HK-2 (cell line): Measurements from ENCODE around the gene SPATA16.
"Not testable (repeated sequence)": the region's sequence is repeated elsewhere in the genome, so short reads cannot be mapped to it uniquely, and the experiment has no call there.

Source experiments
- DNase-seq: peaks from one replicate; pipeline ENCODE4 v3.0.0-alpha.2; 2018; ENCODE audit not compliant: unreplicated experiment

The SPATA16 gene

DNA sequence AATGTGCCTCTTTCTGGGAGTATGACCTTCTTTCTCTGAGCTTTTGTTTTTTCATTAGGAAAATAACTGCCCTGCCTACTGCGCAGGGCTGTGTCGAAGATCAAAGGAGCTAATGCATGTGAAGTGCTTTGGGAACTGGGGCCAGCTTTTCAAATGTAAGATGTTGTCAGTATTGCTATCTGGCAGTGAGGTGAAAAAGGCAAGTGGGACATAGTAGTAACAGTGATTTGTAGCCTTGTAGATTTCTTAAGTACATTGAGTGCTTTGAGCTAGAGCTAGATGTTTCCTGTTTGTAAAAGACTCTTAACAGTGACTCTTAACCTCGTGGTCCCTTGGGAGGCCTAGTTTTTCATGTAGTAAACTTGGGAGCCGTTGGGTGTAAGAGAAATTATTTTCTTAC is 264.0 kb downstream of the SPATA16 start:
- no peak for DNase-seq

DNA sequence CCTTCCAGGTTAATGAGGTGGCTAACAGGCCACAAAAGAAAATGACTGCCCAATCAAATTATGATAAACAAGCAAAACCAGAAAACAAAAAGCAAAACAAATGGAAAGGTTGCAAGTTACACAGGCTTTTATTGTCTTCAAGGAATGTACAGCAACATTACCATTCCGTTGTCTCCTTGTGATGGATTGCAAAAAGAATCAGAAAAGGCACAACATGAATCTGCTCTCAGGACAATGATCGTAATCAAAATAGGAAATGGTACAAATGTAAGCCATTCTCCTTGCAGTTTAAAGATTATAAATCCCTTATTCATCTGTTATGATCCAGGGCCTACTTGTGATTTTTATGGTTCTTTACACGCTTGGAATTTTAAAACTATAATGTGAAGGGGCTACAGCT is 264.7 kb downstream of the SPATA16 start:
- no peak for DNase-seq

DNA sequence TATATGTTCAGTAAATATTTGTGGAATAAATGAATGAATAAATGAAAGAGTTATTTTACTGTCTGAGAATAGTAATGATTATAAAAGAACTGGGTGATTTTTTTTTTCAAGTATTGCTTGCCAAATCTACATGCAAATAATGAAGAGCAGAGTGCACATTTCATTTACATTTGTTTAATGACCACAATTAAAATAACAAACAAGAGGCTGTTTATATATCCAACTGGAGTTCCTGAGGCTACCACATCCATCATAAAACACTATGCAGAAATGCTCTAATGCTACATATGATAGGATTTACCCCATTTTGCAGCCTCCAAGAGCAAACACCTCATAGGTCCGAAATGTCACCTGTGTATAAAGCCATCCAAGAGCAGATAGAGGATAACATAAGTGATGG is 266.0 kb downstream of the SPATA16 start:
- DNase-seq, result no peak

DNA sequence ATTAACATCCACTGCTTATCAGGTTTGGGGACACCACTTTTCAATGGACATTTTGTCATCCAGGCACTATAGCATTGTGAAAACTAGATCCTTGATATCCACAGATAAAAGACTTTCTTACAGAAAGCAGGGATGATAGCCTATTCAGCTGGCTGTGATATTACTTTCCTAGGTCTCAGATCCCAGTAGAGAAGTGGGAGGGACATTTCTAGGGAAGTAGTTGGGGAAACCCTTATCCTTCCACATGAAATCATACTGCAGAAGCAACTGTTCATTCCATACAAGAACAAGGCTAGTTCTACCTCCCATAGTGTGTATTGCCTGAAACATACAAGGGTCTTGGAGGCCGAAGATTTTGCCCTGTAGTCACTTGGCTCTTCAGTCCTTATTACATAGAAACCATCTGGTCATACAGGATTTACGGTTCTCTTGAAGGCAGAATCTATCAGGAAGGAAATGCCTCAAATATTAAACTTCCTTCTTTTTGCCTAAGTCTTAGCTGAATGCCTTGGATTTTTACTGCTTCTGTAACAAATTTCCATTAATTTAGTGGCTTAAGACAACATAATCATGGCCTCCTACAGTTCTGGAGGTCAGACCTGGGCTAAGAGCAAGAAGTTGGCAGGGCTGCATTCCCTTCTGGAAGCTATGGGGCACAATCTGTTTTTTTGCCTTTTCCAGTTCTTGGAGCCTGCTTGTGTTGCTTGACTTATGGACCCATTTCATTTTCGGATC is 271.1 kb downstream of the SPATA16 start:
- DNase-seq, result no peak

DNA sequence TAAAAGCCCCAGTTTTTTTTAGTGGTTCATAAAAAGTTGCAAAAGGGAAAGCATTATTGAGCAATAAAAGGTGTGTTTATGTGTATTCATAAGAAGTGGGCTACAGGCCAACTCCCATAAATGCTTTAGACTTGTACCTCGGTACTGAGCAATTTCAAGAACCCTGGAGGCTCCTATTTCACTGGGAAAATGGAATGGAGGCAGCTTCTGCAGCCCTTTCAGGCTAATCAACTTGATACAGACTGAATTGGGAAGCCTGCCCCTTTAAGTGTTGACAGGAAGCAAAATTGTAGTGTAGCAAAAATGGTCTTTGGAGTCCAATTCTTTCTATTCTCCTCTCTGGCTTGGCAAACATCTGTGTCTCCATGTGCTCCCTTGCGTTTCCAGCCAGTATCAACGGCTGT is 271.7 kb downstream of the SPATA16 start:
- DNase-seq, result no peak

DNA sequence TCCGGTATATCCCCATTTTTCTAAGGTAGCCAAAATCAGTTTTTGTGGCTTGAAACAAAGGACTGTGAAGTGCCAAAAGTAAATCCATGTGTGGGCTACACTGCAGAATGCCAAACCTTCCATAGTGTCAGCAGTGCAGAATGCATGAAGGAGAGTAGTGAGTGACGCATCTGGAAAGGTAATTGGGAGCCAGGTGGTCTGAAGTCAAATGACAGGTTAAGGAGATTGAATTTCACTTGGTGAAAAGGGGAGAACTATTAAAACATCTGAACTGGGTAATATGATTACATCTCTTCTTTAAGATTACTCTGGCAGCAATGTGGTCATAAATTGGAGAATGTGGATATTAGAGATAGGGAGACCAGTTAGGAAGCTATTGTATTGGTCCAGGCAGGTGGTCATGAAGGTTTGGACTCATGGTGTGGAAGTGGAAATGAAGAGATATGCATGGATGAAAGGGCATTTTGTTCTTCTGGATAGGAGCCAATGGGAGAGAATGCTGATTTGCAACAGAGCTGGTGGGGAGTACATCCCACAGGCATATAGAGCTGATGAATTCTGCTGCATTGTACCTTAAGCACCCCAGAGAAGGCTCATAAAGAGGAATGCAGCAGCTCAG is 272.3 kb downstream of the SPATA16 start:
- no peak for DNase-seq

DNA sequence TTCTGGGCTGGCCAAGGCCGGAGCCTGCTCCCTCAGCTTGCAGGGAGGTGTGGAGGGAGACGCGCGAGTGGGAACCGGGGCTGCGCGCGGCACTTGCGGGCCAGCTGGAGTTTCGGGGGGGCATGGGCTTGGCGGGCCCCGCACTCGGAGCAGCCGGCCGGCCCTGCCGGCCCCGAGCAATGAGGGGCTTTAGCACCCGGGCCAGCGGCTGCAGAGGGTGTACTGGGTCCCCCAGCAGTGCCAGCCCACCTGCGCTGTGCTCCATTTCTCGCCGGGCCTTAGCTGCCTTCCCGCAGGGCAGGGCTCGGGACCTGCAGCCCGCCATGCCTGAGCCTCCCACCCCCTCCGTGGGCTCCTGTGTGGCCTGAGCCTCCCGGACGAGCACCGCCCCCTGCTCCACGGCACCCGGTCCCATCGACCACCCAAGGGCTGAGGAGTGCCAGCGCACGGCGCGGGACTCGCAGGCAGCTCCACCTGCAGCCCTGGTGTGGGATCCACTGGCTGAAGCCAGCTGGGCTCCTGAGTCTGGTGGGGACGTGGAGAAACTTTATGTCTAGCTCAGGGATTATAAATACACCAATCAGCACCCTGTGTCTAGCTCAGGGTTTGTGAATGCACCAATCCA is 274.2 kb downstream of the SPATA16 start:
- DNase-seq, result not testable (repeated sequence)

DNA sequence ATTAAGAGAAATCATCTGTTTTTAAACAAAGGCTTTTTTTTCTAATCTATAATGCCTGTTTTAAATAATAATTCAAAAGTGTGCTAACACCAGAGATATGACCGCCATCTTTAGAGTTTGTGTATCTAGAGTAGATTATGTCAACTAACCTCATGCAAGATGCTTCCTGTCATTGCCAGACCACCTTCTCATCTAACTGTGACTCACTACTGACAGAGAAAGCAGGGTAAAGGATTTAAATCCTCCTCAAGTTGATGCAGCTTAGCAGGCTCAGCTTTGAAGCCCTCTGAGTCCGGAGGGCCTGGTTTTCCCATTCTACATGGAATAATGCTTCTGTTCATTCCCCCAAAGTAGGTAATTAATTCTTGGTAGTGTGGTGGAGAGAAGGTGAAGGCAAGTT is 282.0 kb downstream of the SPATA16 start:
- DNase-seq, result no peak

DNA sequence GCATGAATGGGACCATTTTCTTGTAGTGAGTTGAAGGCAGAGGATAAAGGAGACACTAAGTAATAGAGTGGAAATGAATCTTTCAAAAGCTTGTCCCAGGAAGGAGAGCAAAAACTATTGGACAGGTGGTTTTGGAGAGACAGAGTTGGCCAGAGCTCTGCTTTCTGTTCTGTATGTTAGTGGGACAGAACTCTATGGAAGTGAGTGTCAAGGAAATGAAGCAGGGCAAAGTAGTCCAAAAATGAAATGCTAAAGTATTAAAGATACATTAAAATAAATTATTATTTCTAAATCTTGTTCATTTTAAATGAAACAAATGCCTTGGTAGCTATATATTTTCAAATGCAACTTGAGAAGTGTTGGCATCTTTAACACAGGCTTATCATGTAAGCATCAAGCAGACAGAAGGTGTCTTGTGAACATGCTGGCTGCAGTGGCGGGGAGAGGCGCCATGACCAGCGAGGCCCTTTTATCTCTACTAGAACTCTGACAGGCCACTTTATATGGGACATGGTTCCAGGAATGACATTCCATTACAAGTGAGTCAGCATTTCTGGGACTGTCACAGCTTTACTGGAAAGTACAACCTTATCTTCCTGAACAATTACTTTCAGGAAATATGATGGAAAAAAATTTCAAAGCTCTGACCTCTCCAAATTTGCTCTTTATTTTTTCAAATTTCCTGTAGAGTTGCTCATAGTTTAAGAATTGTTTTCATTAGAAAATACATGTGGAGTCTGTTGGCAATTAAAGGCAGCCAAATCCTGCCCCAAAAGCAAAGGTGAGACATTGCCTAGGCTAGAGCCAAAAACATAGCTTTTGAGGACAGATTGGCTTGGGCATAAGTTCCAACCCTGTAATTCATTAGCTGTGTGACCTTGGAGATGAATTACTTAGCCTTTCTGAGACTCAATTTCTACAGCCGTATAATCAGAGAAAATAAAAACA is 284.0 kb downstream of the SPATA16 start:
- peak; percentile 21 for DNase-seq

DNA sequence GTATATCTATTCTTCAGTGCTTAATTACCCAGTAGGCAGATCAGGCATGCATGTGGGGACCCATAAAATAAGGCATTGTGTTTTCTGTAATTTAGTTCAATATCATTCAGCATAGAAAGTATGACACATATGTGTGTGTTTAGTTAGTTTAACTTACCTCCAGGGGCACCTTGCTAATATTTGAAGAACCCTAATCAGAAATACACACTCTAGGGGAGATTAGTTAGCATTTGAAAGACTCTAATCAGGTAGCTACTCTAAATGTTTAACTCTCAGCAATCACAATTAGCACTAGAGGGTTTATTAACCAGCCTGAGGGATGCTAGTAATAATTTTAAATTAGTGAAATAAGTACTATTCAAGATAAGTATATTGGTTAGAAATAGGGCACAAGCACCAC is 286.0 kb downstream of the SPATA16 start:
- DNase-seq, result no peak

DNA sequence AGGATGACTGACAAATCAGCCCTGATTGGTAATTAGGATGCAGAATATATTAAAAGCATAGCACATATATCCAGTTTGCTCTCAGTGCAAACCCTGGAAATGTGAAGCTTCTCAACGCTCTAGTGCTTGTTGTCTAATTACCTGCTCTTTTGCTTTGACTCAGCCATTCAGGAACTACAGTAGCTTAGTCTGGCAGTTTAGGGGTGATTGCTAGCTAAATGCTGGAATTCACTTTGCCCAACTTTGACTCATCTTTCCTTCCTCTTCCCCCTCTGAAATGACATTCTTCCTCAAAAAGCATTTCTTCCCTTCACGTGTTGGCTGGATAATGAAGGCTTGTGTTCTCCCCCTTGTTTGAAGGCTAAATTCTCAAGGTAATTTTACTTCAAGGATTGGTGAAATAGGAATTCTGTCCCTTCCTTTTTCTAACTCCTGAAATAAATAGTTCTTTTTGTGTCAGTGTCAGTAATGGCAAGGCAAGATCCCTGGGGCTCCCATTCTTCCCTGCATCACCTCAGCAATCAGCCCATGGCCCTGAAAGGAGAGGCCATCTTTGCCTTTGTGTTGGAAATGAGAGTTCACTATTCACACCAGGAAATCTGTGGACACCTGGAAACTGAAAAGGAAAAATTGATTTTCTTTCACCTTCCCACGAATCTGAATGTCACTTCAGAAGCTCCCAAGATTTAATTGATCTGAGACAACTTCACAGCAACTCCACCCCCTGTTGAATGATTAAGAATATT is 286.9 kb downstream of the SPATA16 start:
- no peak for DNase-seq

DNA sequence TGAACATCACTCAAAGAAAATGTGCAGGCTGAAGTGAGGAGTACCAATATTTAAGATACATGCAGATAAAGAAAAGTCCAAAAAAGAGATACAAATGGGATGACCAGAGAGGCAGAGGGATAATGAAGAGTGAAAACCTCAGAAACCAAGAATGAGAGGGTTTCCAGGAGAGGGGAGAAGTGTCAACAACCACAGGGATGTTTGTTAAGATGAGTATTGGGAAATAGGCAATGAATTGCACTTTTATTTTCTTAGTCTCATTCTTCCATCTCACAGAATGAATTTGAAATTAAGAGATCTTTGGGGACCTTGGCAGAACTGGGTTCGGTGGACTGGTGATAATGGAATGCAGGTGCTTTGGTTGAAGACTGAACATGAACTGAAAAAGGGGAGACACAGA is 288.0 kb downstream of the SPATA16 start:
- DNase-seq, result no peak

DNA sequence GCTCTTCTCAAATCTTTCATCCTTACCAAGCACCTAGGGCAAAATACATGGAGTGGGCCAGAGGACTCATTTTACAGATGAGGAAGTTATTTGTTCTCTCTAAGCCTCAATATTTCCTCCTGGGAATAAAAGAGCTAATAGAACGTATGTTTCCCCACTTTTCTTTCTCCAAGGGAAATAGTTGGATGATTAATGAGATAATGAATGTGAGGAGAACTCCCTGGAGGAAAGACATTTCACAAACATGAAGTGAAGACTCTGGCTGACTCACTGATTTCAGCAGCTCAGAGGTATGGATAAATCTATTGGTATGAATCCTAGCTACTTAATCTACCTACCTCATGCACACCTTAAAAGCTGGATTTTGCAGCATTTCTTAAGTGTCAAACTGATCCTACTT is 292.1 kb downstream of the SPATA16 start:
- no peak for DNase-seq

DNA sequence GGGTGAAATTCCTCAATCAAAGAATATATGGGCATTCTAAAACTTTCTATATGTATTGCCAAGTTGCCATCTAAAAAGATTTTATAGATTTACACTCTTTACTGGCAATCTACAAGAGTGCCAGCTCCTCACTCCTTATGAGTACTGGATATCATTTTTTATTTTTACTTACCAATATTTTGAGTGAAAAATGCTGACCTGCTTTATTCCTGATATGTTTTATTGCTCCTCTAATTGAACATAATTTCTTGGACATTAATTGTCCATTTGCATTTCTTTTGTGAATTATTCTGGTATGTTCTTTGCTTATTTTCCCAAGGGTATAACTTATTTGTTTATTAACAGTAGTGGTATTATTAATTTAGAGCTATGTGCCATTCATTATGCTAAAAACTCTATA is 293.7 kb downstream of the SPATA16 start:
- DNase-seq, result no peak

DNA sequence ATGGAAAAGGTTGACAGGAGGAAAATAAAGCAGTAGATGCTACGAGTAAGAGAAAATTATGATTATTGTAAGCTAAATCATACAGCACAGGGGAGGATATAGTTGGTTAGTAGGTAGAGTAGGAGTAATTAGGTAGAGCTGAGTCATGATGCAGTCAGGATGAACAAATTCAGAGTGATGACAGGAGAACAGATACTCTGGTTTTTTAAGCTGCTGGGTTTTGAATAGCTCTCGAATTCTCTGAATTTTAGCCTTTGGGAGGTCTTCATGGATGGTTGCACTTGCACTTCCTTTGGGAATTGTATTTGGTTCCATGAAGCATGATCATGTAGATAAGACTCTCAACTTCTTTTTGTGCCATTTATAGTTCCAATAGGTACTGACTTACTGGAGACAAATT is 294.3 kb downstream of the SPATA16 start:
- peak; percentile 19 for DNase-seq

DNA sequence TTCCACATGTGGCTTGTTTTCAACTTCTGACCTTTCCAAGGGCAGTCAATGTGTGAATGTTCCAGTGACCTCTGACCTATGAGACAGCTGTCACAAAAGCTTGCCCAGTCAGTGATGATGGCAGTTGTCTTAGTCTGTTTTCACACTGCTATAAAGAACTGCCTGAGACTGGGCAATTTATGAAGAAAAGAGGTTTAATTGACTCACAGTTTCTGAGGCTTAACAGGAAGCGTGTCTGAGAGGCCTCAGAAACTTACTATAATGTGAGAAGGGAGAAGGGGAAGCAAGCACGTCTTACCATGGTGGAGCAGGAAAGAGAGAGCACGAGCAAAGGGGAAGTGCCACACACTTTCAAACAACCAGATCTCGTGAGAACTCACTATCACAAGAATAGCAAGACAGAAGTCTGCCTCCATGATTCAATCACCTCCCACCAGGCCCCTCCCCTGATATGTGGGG is 294.9 kb downstream of the SPATA16 start:
- no peak for DNase-seq

DNA sequence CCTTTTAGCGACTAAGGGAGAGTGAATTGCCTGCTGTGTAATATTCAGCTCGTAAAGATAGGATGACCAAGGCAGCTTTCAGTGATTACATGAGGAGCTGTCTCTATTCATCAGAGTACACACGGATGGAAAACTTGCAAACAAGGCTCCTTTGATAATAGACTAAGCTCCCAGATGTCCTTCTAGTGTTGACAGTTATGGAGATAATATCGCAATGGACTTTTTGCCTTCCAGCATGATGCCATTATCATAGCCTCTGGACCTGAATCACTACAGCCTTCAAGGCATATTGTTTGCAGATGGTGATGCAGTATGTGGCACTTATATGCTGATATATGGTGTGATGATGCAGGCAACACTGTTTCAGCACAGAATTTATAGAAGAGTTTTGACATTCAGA is 296.6 kb downstream of the SPATA16 start:
- no peak for DNase-seq

DNA sequence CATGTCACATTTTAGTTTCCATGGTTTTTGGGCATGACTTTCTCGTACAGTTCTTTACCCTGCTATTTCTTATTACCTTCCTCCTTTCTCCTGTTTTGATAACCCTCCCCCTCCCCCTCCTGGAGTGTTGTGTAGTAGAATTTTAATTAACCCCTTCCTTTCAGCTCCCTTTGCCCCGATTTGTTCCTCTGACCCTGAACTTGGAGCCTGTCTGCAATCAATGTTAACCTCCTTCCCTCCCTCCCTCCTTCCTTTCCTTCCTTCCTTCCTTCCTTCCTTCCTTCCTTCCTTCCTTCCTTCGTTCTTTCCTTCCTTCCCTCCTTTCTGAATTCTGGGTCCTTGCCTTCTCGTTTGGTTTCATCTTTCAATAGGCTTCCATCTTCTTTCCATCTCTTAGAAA is 300.1 kb downstream of the SPATA16 start:
- no peak for DNase-seq

DNA sequence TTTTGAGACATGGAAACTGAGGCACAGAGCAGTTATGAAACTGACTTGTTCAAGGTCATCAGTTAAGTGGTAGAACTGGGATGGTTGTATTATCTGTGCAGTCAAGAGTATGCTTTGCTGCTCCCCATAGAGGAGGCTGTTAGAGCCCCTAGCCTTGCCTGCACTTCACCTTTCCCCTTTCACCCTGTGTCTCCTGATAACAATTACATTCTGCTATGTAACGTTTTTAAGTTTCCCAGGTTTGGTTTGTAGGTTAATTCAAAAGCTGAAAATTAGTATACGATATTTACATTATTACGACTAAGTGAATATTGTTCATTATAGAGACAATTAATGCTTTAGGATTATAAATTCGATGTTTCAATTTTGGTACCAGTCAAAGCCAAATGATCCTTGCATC is 300.6 kb downstream of the SPATA16 start:
- DNase-seq, result no peak

DNA sequence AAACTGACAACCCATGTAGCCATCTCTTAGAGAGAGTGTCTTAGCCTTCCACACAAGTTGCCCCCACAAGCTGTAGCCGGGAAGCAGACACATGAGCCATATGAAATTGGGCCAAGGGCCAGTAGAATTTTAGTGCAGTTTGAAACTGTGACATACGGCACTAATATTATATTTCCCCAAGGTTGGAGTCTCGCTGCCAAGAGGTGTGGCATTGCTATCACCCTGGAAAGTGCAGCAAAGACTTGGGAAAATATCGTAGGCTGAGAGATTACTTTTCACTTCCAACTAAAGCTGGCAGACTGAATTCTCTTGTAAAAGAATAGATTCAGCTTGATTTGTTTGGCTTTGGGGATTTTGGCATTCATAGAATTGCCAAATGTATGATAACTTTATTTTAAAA is 301.4 kb downstream of the SPATA16 start:
- DNase-seq, result no peak
